ENCODE data around the gene ACSS1.

DNA sequence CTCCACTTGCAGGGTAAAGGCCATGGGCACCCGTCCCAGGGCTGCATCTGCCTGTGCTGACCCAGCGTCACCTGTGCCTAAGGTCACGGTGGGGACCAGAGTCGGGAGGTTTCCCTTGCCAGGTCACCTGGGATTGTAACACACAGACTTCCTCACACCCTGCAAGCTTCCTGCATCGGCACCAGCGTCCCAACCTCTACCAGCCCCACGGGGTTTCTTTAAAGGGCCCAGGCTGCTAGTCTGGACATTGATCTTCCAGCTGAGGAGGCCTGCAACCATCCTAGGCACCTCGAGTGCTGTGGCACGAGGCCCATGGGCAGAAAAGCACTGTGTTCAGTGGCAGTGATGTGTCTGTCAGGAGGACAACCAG, 12.6 kb downstream of the ACSS1 start:
- TF ChIP-seq CTCF (conservative IDR thresholded peaks at IDR 0.05): no peak
- TF ChIP-seq EZH2 (IDR thresholded peaks at IDR 0.05; ENCODE audit: low read depth): no peak
